Stimulated activated CD4-positive, alpha-beta T cell treated with anti-CD3 and anti-CD28 coated beads, Interleukin-15, amount 100 ng/mL, for 1 hour (primary cell): Measurements from ENCODE around the gene CLDN8.

Experiments used
- DNase-seq, 2 donors: peaks; one replicate each; pipeline ENCODE4 v3.0.0-alpha.2; 2020; ENCODE audit warnings: low read depth in 1 of 2, low spot score in 1 of 2

The CLDN8 gene

GRCh38 chr21:30206551-30207251, 9.2 kb downstream of the CLDN8 start:
- DNase-seq: no peak

- no peak for DNase-seq
Observed at GRCh38 chr21:30200000-30200399, 15.9 kb downstream of the CLDN8 start.

GRCh38 chr21:30194701-30195299, 21.1 kb downstream of the CLDN8 start:
- no peak for DNase-seq

DNA sequence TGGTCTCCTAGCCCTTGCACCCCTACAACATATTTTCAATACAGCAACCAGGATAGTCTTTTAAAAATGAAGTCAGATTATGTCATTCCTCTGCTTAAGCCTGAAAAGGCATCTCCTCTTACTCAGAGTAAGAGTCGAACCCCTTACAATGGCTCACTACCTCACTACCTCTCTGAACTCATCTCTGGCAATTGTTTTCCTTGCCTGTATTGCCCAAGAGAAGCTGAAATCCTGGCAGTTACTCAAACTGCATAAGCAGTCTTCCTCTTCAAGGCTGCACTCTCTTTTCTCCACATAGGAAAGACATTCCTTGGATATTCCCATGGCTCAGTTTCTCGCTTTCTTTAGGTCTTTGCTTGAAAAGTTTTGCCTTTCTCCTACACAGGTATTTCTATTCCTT, 22.7 kb downstream of the CLDN8 start:
- no peak for DNase-seq

GRCh38 chr21:30190554-30190953, 25.3 kb downstream of the CLDN8 start:
- DNase-seq: no peak

DNA sequence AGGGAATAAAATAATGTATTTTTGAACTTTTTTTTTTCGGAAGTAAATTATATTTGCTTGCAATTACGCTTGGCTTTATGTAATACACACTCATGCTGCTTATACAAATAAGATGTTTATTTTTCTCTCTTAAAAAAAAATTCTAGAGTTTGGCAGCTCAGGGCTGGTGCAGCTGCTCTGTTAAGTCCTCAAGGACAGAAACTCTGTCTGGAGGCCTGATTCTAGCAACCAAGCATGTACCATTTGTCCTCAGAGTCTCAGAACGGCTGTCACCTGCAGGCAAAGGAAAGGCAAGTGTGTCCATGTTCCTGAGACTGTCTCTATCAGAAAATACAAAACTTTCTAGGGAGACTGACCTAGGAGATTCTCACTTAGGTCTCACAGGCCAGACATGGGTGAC, 26.1 kb downstream of the CLDN8 start:
- no peak for DNase-seq

DNA sequence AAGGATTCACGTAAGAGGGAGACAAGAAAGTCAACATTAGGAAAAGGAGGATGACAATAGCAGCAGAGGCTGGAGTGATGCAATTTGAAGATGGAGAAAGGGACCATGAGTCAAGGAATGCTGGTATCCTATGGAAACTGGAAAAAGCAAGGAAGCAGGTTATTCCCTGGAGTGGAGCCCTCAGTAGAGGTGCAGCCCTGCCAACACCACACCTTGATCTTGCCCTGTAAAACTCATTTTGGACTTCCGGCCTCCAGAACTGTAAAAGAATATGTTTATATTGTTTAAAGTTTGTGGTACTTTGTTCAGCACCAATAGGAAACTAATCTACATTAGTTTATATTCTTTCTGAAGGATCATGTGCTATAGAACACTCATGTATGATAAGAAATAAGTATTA, 29.7 kb downstream of the CLDN8 start:
- DNase-seq: no peak

DNA sequence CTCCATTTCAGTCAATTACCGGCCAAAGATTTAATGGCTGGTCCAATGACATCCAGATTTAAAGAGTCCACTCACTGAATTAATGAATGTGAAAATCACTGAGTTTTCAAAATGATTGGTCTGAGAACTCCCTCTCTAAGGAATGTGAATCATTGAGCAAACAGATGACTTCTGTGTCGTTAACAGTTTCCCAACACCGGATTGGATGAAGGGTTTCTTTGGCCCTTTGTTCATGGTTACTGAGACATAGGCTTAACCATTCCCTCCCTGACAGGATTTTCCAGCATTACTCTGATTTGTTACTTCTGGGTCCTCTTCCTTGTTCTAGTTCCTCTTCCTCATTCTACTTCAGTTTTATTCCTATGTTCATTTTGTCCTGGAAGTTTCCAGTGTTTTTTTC, 47.8 kb downstream of the CLDN8 start:
- DNase-seq: no peak

DNA sequence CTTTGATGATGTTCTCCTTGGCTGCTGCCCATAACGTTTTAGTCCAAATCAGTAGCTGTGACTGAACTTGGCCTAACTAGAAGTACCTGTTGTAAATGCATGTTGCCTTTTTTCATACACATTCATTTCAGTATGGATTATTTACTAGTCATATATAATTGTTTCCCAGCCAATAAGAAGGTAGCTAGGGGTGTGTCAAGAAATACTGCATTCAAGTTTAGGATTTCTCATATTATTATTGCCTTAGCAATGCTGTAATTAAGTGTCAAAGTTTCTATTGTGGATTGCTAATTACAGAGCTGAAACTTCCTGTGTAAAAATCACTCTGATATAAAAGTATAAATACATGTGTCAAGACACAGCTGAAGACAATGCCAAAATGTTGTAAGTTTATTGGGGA, 49.2 kb downstream of the CLDN8 start, which contains the start of gene CLDN17:
Gene CLDN17 (minus strand): TSS at position 101 of the 400 bp plus-strand sequence. CDS start 188 bp downstream, outside the sequence.
- DNase-seq: no peak

DNA sequence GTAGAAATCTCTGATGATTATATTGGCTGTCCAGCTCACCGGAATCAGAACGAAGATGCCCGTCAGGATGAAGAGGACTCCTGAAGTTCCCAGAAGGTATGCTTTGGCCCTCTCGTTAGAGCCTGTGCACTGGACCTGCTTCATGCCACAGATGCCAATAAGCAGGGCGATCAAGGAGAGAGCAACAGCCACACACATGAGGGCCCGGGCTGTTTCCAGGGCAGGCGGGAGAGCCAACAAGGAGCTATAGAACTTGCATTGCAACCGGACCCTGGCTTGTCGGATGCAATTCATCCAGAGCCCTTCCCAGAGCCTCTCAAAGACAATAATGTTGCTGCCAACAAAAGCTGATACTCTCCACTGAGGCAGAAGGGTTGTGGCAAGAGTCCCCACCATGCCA, 49.7 kb downstream of the CLDN8 start:
- no peak for DNase-seq

DNA sequence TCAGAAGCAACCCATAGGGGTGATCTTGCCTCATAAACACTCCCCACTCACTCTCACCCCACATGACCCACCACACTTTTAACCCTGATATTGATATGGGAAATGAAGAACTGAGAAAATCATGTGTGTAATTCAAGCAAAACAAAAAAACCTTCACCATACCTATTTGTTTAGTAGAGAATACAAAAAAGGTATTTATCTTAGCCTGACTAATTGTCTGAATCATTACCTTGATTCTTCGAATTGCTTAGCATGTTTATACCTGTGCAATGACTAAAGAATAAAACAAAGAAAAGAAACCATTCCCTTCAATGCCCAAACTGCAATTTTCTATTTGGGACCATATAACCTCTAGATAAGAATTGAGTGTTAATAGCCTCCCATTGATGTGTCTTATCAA, 51.1 kb downstream of the CLDN8 start:
- DNase-seq: no peak
